SU-DHL-6 (cell line): ENCODE results near the gene ZNF512B.

Experiments
- H2AFZ ChIP-seq: fragments of 200-600 bp; sonication (generic); 2 replicates; pipeline ENCODE4 v1.6.1; 2014; ENCODE audit warnings: low read depth, mild to moderate bottlenecking, moderate library complexity, mixed read lengths, antibody characterized with exemption, low read length; ENCODE audit not compliant: severe bottlenecking
- H3F3A ChIP-seq: fragments of 200-600 bp; shearing (Covaris generic); 2 replicates; pipeline ENCODE4 v1.6.0; 2016; ENCODE audit warnings: antibody characterized with exemption, mild to moderate bottlenecking; ENCODE audit not compliant: insufficient read depth
- H3K27ac ChIP-seq: fragments of 200-600 bp; sonication (generic); 2 replicates; pipeline ENCODE4 v1.5.1; 2016; ENCODE audit warnings: low read depth, mild to moderate bottlenecking, low read length, moderate library complexity, mixed read lengths
- H3K27me3 ChIP-seq: fragments of 200-600 bp; sonication (generic), shearing (Covaris generic); 2 replicates; pipeline ENCODE4 v1.6.0; 2014; ENCODE audit warnings: mild to moderate bottlenecking, low read length
- H3K36me3 ChIP-seq: fragments of 200-600 bp; sonication (generic); 2 replicates; pipeline ENCODE4 v1.6.1; 2014; ENCODE audit warnings: mild to moderate bottlenecking, low read length, mixed read lengths
- H3K4me2 ChIP-seq: fragments of 300-600, 200-600 bp; shearing (Covaris generic), sonication (generic); 2 replicates; pipeline ENCODE4 v1.6.0; 2014; ENCODE audit warnings: low read length, low read depth, mild to moderate bottlenecking; ENCODE audit not compliant: poor library complexity, severe bottlenecking
- H3K4me3 ChIP-seq: fragments of 200-600 bp; sonication (generic); 2 replicates; pipeline ENCODE4 v1.5.1; 2014; ENCODE audit warnings: antibody characterized with exemption, low read length, mild to moderate bottlenecking, mixed read lengths; ENCODE audit not compliant: insufficient read depth, poor library complexity, severe bottlenecking
- H3K79me2 ChIP-seq: fragments of 200-600 bp; sonication (generic); 2 replicates; pipeline ENCODE4 v1.6.1; 2014; ENCODE audit warnings: mild to moderate bottlenecking, low read length, moderate library complexity; ENCODE audit not compliant: insufficient read depth
- H3K9ac ChIP-seq: fragments of 200-600 bp; sonication (generic); 2 replicates; pipeline ENCODE4 v1.7.0; 2014; ENCODE audit warnings: mild to moderate bottlenecking, low read length
- H3K9me2 ChIP-seq: fragments of 200-600 bp; sonication (generic); replicated peaks from 2 replicates; pipeline ENCODE4 v1.6.1; 2014; ENCODE audit warnings: low read length; ENCODE audit not compliant: insufficient read depth
- H3K9me3 ChIP-seq: fragments of 200-600 bp; sonication (generic); 2 replicates; pipeline ENCODE4 v1.6.1; 2014; ENCODE audit warnings: low read length, mixed read lengths; ENCODE audit not compliant: insufficient read depth
- H4K20me1 ChIP-seq: fragments of 200-600 bp; sonication (generic); 2 replicates; pipeline ENCODE4 v1.6.1; 2014; ENCODE audit warnings: low read depth, mild to moderate bottlenecking, antibody characterized with exemption, low read length, moderate library complexity, mixed read lengths
- EZH2phosphoT487 ChIP-seq: fragments of 200-600 bp; sonication (generic), shearing (Covaris generic); conservative IDR thresholded peaks from 2 replicates; pipeline ENCODE4 v1.6.1; 2018; ENCODE audit warnings: mild to moderate bottlenecking, antibody characterized with exemption, low read length, moderate library complexity, mixed read lengths
- TF ChIP-seq, protein P1 (sequence below): fragments of 200-600 bp; sonication (generic); IDR thresholded peaks from one replicate; pipeline ENCODE4 v1.5.1; 2017; ENCODE audit warnings: antibody characterized with exemption, mild to moderate bottlenecking, low read length, moderate library complexity; ENCODE audit not compliant: insufficient read depth, poor library complexity, severe bottlenecking

The ZNF512B gene

DNA sequence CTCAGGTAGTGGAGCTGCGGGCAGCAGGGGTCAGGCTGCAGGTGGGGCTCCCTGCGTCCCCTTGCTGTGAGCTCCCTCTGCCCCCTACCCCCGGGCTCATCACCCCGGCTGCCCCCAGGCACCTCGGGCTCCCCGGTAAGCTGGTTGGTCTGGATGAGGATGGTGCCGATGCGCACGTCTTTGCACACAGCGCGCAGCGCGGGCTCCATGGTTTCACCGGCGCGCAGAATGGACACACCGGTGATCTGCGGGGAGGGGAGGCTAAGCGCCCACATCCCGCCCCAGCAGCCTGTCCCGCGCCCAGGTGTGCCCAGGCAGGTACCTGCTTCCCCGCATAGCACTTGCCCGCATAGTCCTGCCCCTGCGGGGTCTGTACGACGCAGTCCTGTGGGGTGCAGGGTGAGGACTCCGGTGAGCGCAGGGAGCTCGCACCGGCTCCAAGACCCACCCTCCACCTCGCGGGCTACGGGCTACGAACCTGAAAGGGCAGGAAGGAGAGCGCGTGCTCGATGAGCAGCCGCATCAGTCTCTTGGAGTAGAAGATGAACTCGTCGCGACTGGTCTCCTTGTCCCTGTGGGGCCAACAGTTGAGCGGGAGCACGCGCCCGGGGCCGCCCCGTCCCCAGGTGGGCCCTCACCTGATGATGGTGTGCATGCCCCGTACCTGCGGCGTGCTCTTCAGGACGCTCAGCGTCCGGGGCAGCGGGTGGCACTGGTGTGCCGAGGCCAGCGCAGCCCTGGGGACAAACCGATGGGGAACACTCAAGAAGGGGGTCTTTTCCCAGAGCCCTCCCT is 29.1 kb downstream of the ZNF512B start:
- TF ChIP-seq, protein P1, sequence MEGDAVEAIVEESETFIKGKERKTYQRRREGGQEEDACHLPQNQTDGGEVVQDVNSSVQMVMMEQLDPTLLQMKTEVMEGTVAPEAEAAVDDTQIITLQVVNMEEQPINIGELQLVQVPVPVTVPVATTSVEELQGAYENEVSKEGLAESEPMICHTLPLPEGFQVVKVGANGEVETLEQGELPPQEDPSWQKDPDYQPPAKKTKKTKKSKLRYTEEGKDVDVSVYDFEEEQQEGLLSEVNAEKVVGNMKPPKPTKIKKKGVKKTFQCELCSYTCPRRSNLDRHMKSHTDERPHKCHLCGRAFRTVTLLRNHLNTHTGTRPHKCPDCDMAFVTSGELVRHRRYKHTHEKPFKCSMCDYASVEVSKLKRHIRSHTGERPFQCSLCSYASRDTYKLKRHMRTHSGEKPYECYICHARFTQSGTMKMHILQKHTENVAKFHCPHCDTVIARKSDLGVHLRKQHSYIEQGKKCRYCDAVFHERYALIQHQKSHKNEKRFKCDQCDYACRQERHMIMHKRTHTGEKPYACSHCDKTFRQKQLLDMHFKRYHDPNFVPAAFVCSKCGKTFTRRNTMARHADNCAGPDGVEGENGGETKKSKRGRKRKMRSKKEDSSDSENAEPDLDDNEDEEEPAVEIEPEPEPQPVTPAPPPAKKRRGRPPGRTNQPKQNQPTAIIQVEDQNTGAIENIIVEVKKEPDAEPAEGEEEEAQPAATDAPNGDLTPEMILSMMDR: no peak
- TF ChIP-seq EZH2phosphoT487: no peak
- H4K20me1 ChIP-seq: no peaks in the 10 kb centered on the region
- H3K9me2 ChIP-seq: no peaks in the 10 kb centered on the region
- no peaks in the 10 kb centered on the region for H3K36me3 ChIP-seq
- H3K4me2 ChIP-seq: no peak overlapping the region
- H3K4me3 ChIP-seq: no peak overlapping the region
- no peaks in the 10 kb centered on the region for H3K27me3 ChIP-seq
- H3K27ac ChIP-seq: no peak overlapping the region
- no peaks in the 10 kb centered on the region; the same call in 1 of the 2 replicates for H3F3A ChIP-seq
- no peak overlapping the region for H3K9ac ChIP-seq
- no peak overlapping the region for H2AFZ ChIP-seq
- no peaks in the 10 kb centered on the region for H3K79me2 ChIP-seq
- no peaks in the 10 kb centered on the region for H3K9me3 ChIP-seq

DNA sequence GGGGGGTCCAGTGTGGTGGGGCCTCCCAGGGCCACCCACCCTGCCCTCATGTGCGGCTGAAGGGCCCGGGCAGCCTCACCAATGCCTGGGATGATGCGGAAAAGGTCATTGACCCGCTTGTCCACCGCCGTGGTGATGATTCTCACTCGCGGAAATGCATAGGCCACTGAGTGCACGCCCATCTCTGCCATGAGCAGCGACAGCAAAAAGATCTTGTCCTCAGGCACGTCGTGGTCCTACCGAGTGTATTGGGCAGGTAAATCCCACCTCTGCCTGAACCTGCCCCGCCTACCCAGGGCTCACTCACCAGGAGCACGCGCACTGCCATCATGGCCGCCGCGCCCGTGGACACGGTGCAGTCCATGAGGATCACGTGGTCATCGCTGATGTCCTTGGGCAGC is 29.7 kb downstream of the ZNF512B start:
- H3K36me3 ChIP-seq: no peaks in the 10 kb centered on the region
- H3K27ac ChIP-seq: no peak overlapping the region
- no peak overlapping the region for H3K4me3 ChIP-seq
- H3K9ac ChIP-seq: no peak overlapping the region
- no peaks in the 10 kb centered on the region for H3K27me3 ChIP-seq
- H4K20me1 ChIP-seq: no peaks in the 10 kb centered on the region
- no peak for TF ChIP-seq EZH2phosphoT487
- TF ChIP-seq, protein P1: no peak
- no peak overlapping the region for H3K4me2 ChIP-seq
- no peaks in the 10 kb centered on the region; the same call in 1 of the 2 replicates for H3F3A ChIP-seq
- no peaks in the 10 kb centered on the region for H3K79me2 ChIP-seq
- H2AFZ ChIP-seq: no peak overlapping the region
- H3K9me3 ChIP-seq: no peaks in the 10 kb centered on the region
- H3K9me2 ChIP-seq: no peaks in the 10 kb centered on the region

DNA sequence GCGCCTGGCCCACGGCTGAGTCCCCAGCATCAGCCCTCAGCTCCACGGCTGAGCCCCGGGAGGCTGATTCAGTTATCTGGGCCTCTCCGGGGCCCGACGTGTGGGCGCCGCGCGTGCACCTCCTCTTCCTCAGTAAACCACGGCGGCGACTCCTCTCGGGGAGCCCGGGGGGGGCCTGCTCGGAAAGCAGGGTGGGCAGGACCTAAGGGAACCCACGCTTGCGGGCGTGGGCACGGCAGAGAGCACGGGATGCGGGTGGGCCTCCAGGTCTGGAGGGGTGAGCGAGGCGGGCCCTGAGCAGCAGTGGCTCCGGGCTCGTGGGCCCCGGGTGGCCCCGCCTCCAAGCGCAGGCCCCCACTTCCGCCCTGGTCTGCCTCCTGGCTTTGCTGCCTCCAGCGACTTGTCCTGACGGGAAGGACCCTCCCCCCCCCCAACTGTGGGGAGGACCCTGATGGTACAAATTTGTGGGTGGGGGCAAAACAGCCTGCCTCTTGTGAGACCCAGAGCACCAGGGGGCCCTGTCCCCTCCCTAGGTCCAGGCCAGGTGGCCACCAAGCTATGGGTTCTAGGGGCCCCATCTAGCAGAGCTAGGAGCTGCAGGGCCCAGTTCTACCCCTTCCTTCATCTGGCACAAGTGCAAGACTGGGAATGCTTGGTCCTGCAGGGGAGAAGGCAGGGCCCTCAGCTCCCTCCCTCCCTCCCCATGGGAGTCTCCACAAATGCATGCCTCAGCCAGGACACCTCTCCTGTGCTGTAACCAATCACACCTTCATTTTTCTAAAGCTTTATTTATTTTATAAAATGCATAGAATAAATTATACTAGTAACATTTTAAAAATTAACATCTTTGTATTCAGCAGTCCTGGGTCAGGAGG is 30.4 kb downstream of the ZNF512B start:
- Histone ChIP-seq H3K4me3 (no peak overlapping the region), H3K4me2 (no peak overlapping the region), H3K9me2 (no peaks in the 10 kb centered on the region), H4K20me1 (no peaks in the 10 kb centered on the region), H3K27ac (no peak overlapping the region), H3K9ac (no peak overlapping the region), H3K36me3 (no peaks in the 10 kb centered on the region), H3K9me3 (no peaks in the 10 kb centered on the region), H3K79me2 (no peaks in the 10 kb centered on the region), H3F3A (no peaks in the 10 kb centered on the region; the same call in 1 of the 2 replicates), H3K27me3 (no peaks in the 10 kb centered on the region), H2AFZ (no peak overlapping the region)
- TF ChIP-seq EZH2phosphoT487: no peak
- TF ChIP-seq, protein P1: no peak
